ENCODE results near the gene FA2H.

- TF ChIP-seq JUND (IDR thresholded peaks at IDR 0.05; ENCODE audit: low read depth, low read length), result no peak
- TF ChIP-seq CTCF (IDR thresholded peaks at IDR 0.05 in 2 of 3, conservative IDR thresholded peaks at IDR 0.05 in 1 of 3; ENCODE audit: control insufficient read depth in 2 of 3, extremely low read depth in 1 of 3, insufficient read depth in 1 of 3, low read depth in 3 of 3, low read length in 3 of 3), result no peak
- no peak for TF ChIP-seq SMC3 (IDR thresholded peaks at IDR 0.05; ENCODE audit: borderline replicate concordance, low read length)
- no peak for TF ChIP-seq POLR2A (IDR thresholded peaks at IDR 0.05; ENCODE audit: low read depth, low read length)
- no peak for TF ChIP-seq HDAC6 (IDR thresholded peaks at IDR 0.05; ENCODE audit: unreplicated experiment)
- no peak for TF ChIP-seq IRF3 (IDR thresholded peaks at IDR 0.05)
- no peak for TF ChIP-seq POLR2AphosphoS5 (IDR thresholded peaks at IDR 0.05; ENCODE audit: low read length)
- TF ChIP-seq LARP7 (IDR thresholded peaks at IDR 0.05), result no peak
- TF ChIP-seq E2F4 (IDR thresholded peaks at IDR 0.05; ENCODE audit: low read depth, low read length), result no peak
Observed at GRCh38 chr16:74743668-74744299, 30.8 kb downstream of the FA2H start.
